Mucosa of descending colon (tissue), 3 donors: ENCODE results near the gene COX8A. TPM values are rescaled to one million over a fixed set of nuclear protein-coding genes. Genes with fewer than 3 reads are reported as not detected.

ENCODE experiments used
- ATAC-seq: fragments of 200-7000 bp; cut with Tn5 transposase; one replicate; pipeline ENCODE4 v1.9.1; 2020; ENCODE audit warnings: mild to moderate bottlenecking, moderate library complexity
- DNase-seq, 3 donors: peaks; one replicate each; pipeline ENCODE4 v3.0.0-alpha.2; 2020
- H3K36me3 ChIP-seq: fragments of 200-600 bp; one replicate; pipeline ENCODE4 v1.8.0; 2021; ENCODE audit warnings: low read depth, mild to moderate bottlenecking
- H3K4me1 ChIP-seq: fragments of 200-600 bp; one replicate; pipeline ENCODE4 v1.8.0; 2021; ENCODE audit warnings: low read depth, mild to moderate bottlenecking
- H3K4me3 ChIP-seq: fragments of 200-600 bp; one replicate; pipeline ENCODE4 v1.8.0; 2021; ENCODE audit warnings: mild to moderate bottlenecking
- H3K9me3 ChIP-seq: fragments of 200-600 bp; one replicate; pipeline ENCODE4 v1.8.0; 2021; ENCODE audit warnings: mild to moderate bottlenecking
- intact Hi-C, 2 donors: fragments of 100-400 bp; cut with DNase I in 1 of 2; cut with micrococcal nuclease in 1 of 2; formaldehyde crosslinking; loops; one replicate each; pipeline versions ENCODE4 v1.11.0 to v1.11.1; 2022; cut with DNase I, micrococcal nuclease
- total RNA-seq, 3 donors: library from RNA; stranded (reverse); fragmentation: NEBNext Ultra II Directional in 2 of 3; extraction: Animal tissue kit (Norgen Biotek cat#: 25700) in 2 of 3; gene quantifications; one replicate each; pipeline versions ENCODE4 v1.2.1 to v1.2.4, GENCODE V29; 2021 to 2023
- TF ChIP-seq, protein P1 (sequence below): fragments of 200-600 bp; IDR thresholded peaks from one replicate; pipeline ENCODE4 v1.8.0; 2022; ENCODE audit warnings: antibody characterized with exemption, mild to moderate bottlenecking
- donor health status: DM: no; HTN: no; CAD: no; lungs with moderate emphysema.
- donor health status: DM: no; HTN: no; CAD: no.
- donor health status: DM: no; HTN: yes; CAD: no.

COX8A gene
- total RNA-seq, 3 donors from 2014 or later: 412 to 707 (median 630) TPM

- ATAC-seq (no peak), DNase-seq (no peak)
- TF ChIP-seq, protein P1, sequence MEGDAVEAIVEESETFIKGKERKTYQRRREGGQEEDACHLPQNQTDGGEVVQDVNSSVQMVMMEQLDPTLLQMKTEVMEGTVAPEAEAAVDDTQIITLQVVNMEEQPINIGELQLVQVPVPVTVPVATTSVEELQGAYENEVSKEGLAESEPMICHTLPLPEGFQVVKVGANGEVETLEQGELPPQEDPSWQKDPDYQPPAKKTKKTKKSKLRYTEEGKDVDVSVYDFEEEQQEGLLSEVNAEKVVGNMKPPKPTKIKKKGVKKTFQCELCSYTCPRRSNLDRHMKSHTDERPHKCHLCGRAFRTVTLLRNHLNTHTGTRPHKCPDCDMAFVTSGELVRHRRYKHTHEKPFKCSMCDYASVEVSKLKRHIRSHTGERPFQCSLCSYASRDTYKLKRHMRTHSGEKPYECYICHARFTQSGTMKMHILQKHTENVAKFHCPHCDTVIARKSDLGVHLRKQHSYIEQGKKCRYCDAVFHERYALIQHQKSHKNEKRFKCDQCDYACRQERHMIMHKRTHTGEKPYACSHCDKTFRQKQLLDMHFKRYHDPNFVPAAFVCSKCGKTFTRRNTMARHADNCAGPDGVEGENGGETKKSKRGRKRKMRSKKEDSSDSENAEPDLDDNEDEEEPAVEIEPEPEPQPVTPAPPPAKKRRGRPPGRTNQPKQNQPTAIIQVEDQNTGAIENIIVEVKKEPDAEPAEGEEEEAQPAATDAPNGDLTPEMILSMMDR: no peak
- Histone ChIP-seq H3K4me3 (no peak overlapping the region), H3K4me1 (peaks cover 10% of the 10 kb centered on the region), H3K9me3 (no peaks in the 10 kb centered on the region), H3K36me3 (no peaks in the 10 kb centered on the region)
- intact Hi-C loops: no loop called here
Measured at GRCh38 chr11:63942803-63943202, 31.6 kb upstream of the COX8A start.

DNA sequence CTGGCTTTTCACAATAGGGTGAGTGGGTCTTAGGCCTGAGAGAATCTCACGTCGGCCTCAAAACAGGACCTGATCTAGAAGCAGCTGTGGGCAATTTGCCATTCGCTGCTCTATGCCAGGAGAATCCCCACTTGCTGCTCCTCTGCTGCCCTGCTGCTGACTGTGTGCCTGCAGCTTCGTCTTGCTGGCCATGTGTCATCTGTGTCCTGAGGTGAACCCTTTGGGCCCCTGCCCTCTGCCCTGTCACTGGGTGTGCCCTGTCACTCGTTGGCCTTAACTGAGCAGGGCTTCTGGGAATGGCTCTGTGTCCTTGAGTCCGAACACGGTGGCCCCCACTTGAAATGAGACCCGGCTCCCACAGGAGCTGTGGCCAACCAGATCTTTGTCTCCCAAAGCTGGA, 29.4 kb upstream of the COX8A start:
- DNase-seq (peak in 1 of 3 donors; percentile 36), ATAC-seq (peak; percentile 75)
- no peaks in the 10 kb centered on the region for H3K9me3 ChIP-seq

DNA sequence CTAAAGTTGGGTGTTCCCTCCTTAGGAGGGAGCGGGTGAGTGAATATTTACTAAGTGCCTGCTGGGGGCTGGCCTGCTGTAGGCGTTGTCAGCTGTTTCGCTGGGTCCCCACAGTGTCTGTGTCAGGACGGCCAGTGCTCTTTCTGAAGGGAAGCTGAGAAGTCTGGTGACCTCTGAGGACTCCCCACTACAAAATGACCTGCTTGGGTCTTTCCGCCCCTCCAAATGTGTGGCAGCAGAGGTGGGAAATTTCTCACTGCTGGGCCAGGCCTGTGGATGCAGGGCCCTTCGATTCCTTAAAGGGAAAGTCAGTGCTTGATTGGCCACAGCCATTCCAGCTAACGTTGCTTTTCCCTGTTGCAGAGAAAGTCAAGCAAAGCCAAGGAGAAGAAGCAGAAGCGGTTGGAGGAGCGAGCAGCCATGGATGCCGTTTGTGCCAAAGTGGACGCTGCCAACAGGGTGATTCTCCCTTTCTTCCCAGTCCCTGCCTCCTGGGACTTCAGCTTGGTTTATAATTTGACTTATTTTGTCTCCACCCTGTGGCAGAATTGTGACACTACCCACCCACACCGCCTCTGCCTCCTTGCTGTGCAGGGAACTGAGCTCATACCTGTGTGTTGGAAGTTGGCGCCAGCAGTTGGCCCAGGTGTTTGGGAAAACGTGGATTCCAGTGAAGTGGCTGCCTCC, 28.8 kb upstream of the COX8A start:
- no peak overlapping the region for H3K4me3 ChIP-seq

More for the DNA sequence above, 29.4 kb upstream of the COX8A start:
- intact Hi-C loops: loop anchor here (2.0 to 5.0 kb wide), 2 partner anchors 108 kb away; partner anchors contain the start of gene MARK2 (in 1 of the 2)
- TF ChIP-seq, protein P1: no peak
- no peaks in the 10 kb centered on the region for H3K36me3 ChIP-seq
- H3K4me1 ChIP-seq: peaks cover 10% of the 10 kb centered on the region
- no peak overlapping the region for H3K4me3 ChIP-seq

DNA sequence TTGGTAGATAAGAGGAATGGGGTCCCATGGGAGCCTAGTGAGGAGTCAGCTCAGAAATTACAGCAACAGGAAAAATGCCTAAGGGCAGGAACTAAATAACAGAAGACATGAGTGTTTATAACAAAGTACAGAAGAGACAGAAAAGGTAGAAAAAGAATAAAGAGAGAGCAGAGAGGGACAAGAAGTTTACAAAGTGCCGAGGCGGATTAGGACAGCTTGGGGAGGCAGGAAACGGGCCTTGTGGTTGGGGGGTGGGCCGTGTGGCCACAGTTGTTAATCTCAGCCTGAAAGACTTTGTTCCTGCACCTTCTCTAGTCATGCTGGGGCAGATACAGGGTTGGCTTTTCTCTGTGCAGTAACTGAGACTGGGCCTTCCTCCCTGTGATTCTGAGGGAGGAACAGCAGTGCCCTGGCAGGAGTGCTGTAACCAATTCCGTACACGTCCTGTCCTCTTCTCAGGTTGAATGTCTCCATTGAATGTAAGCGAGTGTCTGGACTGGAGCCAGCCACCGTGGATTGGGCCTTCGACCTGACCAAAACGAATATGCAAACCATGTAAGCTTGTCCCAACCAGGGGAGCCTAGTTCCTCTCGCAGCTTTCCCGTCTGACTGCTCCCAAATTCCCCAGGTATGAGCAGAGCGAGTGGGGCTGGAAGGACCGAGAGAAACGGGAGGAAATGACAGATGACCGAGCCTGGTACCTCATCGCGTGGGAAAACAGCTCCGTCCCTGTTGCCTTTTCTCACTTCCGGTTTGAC, 22.5 kb upstream of the COX8A start:
- DNase-seq (no peak), ATAC-seq (peak; percentile 67)
- no peaks in the 10 kb centered on the region for H3K9me3 ChIP-seq
- no peaks in the 10 kb centered on the region for H3K36me3 ChIP-seq
- intact Hi-C loops: no loop called here
- H3K4me1 ChIP-seq: no peaks in the 10 kb centered on the region
- no peak overlapping the region for H3K4me3 ChIP-seq
- TF ChIP-seq, protein P1: no peak

More for the DNA sequence above, 28.8 kb upstream of the COX8A start:
- Histone ChIP-seq H3K36me3 (no peaks in the 10 kb centered on the region), H3K9me3 (no peaks in the 10 kb centered on the region), H3K4me1 (peaks cover 10% of the 10 kb centered on the region)
- TF ChIP-seq, protein P1: peak; percentile 40
- ATAC-seq (peak; percentile 92), DNase-seq (peak in 2 of 3 donors; percentile 70 to 82)
- intact Hi-C loops: loop anchor here (2.0 to 5.0 kb wide), 2 partner anchors 108 to 109 kb away; partner anchors contain the start of gene MARK2 (in 1 of the 2)

DNA sequence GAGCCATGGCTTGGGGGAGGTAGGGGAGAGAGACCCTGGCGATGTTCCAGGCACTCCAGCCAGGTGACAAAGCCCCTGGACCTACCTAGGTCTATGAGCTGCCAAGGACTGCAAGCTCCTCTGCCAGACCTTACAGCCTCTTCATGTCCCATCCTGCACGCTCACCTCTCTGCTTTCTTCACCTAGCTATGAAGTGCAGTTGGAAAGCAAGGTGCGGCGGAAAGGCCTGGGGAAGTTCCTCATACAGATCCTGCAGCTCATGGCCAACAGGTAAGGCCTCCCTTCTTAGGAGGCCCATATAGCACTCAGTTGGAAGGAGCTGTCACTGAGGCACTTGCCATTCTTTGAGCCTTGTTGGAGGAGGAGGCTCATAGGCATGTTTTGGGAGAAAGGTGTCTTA, 21.9 kb upstream of the COX8A start:
- ATAC-seq (no peak), DNase-seq (no peak)
- TF ChIP-seq, protein P1: no peak
- H3K4me1 ChIP-seq: no peaks in the 10 kb centered on the region
- H3K9me3 ChIP-seq: no peaks in the 10 kb centered on the region
- intact Hi-C loops: no loop called here
- H3K36me3 ChIP-seq: no peaks in the 10 kb centered on the region
- no peak overlapping the region for H3K4me3 ChIP-seq
